Astrocyte (in vitro differentiated cells and primary cell): Measurements from ENCODE around the gene GLYR1.

Experiments
- EZH2 ChIP-seq: IDR thresholded peaks from 2 replicates; pipeline ENCODE4 v1.6.1; 2012; ENCODE audit warnings: mild to moderate bottlenecking, low read length, inconsistent platforms; ENCODE audit not compliant: insufficient read depth
- TF ChIP-seq, protein P1 (sequence below): IDR thresholded peaks from 2 replicates; pipeline ENCODE4 v1.5.1; 2011; ENCODE audit warnings: low read depth, mild to moderate bottlenecking, inconsistent platforms, low read length, moderate library complexity; ENCODE audit not compliant: insufficient read depth

DNA sequence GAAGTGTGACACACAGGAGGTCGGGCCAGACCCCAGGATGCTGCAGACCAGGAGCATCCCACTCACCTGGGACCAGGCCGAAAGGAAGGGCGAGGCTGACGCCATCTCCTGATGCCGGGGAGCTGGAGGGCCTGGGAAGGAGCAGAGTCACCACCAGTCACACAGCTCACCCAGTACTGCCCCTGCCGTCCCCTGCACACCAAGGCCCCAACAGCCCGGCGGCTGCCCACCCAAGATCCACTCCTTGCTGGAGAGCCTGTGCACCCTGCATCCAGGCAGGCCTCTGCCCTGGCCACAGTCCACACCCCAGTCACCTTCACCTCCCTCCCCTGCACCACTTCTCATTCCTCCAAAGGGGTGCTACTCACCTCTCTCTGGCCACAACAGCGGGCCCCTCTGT is 84.9 kb downstream of the GLYR1 start:
- TF ChIP-seq, protein P1, sequence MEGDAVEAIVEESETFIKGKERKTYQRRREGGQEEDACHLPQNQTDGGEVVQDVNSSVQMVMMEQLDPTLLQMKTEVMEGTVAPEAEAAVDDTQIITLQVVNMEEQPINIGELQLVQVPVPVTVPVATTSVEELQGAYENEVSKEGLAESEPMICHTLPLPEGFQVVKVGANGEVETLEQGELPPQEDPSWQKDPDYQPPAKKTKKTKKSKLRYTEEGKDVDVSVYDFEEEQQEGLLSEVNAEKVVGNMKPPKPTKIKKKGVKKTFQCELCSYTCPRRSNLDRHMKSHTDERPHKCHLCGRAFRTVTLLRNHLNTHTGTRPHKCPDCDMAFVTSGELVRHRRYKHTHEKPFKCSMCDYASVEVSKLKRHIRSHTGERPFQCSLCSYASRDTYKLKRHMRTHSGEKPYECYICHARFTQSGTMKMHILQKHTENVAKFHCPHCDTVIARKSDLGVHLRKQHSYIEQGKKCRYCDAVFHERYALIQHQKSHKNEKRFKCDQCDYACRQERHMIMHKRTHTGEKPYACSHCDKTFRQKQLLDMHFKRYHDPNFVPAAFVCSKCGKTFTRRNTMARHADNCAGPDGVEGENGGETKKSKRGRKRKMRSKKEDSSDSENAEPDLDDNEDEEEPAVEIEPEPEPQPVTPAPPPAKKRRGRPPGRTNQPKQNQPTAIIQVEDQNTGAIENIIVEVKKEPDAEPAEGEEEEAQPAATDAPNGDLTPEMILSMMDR, result no peak
- TF ChIP-seq EZH2, result no peak
